Smooth muscle cell (in vitro differentiated cells): ENCODE data around the gene PCDHB5. TPM values are rescaled to one million over a fixed set of nuclear protein-coding genes. Genes with fewer than 3 reads are reported as not detected.
"Not testable (repeated sequence)": the region's sequence is repeated elsewhere in the genome, so short reads cannot be mapped to it uniquely, and the experiment has no call there.

ENCODE experiments used
- DNase-seq: peaks from one replicate; lab custom pipeline; 2025; ENCODE audit not compliant: unreplicated experiment; lab: John Stamatoyannopoulos, UW
- H2AFZ ChIP-seq: fragments of 200-600 bp; sonication (generic); 2 replicates; pipeline ENCODE4 v1.6.0; 2016; ENCODE audit warnings: antibody characterized with exemption, low read depth, mild to moderate bottlenecking
- H3F3A ChIP-seq: fragments of 200-600 bp; sonication (generic); 2 replicates; pipeline ENCODE4 v1.6.0; 2017; ENCODE audit warnings: antibody characterized with exemption, low read depth
- H3K27ac ChIP-seq: fragments of 200-600 bp; sonication (generic); 2 replicates; pipeline ENCODE4 v1.5.1; 2016; ENCODE audit warnings: low read depth, mild to moderate bottlenecking
- H3K27me3 ChIP-seq: fragments of 200-600 bp; sonication (generic); 2 replicates; pipeline ENCODE4 v1.6.1; 2016; ENCODE audit warnings: low read depth, mild to moderate bottlenecking
- H3K36me3 ChIP-seq: fragments of 200-600 bp; sonication (generic); 2 replicates; pipeline ENCODE4 v1.5.1; 2016; ENCODE audit warnings: low read depth
- H3K4me1 ChIP-seq: fragments of 200-600 bp; sonication (generic); 2 replicates; pipeline ENCODE4 v1.5.1; 2016; ENCODE audit warnings: low read depth
- H3K4me2 ChIP-seq: fragments of 200-600 bp; sonication (generic); 2 replicates; pipeline ENCODE4 v1.6.0; 2016; ENCODE audit warnings: mild to moderate bottlenecking
- H3K4me3 ChIP-seq: fragments of 200-600 bp; sonication (generic); 2 replicates; pipeline ENCODE4 v1.5.1; 2016; ENCODE audit warnings: mild to moderate bottlenecking
- H3K79me2 ChIP-seq: fragments of 200-600 bp; sonication (generic); 2 replicates; pipeline ENCODE4 v1.6.0; 2016; ENCODE audit warnings: low read depth, mild to moderate bottlenecking
- H3K9ac ChIP-seq: fragments of 200-600 bp; sonication (generic); 2 replicates; pipeline ENCODE4 v1.6.0; 2016; ENCODE audit warnings: low read depth
- H3K9me3 ChIP-seq: fragments of 200-600 bp; sonication (generic); replicated peaks from 2 replicates; pipeline ENCODE4 v1.5.1; 2016; ENCODE audit warnings: low read depth
- H4K20me1 ChIP-seq: fragments of 200-600 bp; sonication (generic); 2 replicates; pipeline ENCODE4 v1.6.0; 2016; ENCODE audit warnings: low read depth
- CTCF ChIP-seq: fragments of 200-600 bp; sonication (generic); IDR thresholded peaks from 2 replicates; pipeline ENCODE4 v1.5.1; 2017; ENCODE audit warnings: borderline replicate concordance, mild to moderate bottlenecking, antibody characterized with exemption; ENCODE audit not compliant: insufficient read depth, poor library complexity, severe bottlenecking
- WGBS: methylation state at CpG from one replicate; pipeline ENCODE4 v1.1.7; 2016; ENCODE audit warnings: low lambda C conversion rate; 5-methylcytosine and 5-hydroxymethylcytosine counted together
- polyA plus RNA-seq: library from polyadenylated mRNA; unstranded; fragments of >200 nt; fragmentation: Nextera tagmentation; extraction: Ambion mirVana; gene quantifications from 2 replicates; pipeline ENCODE4 v1.2.1, GENCODE V29; 2016
- total RNA-seq: library from RNA; depleted of rRNA; stranded (reverse); fragments of >200 nt; gene quantifications from 2 replicates; pipeline ENCODE4 v1.2.3, GENCODE V29; 2014

PCDHB5 gene
- total and polyA plus RNA-seq, 2 experiments from 2014 or later, result 9.7 to 12.0 TPM

DNA sequence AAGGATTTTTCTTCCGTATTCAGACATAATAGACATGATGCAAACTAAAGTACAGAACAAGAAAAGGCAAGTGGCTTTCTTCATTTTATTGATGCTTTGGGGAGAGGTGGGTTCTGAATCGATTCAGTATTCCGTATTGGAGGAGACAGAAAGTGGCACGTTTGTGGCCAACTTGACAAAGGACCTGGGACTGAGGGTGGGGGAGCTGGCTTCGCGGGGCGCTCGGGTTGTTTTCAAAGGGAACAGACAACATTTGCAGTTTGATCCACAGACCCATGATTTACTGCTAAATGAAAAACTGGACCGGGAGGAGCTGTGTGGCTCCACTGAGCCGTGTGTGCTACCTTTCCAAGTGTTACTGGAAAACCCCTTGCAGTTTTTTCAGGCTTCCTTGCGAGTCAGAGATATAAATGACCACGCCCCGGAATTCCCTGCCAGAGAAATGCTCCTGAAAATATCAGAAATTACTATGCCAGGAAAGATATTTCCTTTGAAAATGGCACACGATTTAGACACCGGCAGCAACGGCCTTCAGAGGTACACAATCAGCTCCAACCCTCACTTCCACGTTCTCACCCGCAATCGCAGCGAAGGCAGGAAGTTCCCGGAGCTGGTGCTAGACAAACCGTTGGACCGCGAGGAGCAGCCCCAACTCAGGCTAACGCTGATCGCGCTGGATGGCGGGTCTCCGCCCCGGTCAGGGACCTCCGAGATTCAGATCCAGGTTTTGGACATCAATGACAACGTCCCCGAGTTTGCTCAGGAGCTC is 15.4 kb downstream of the PCDHB5 start:
- Histone ChIP-seq H3K9ac (no peak overlapping the region), H3K4me2 (no peak overlapping the region), H3K4me3 (no peak overlapping the region), H3K4me1 (no peaks in the 10 kb centered on the region), H3K79me2 (no peaks in the 10 kb centered on the region), H3F3A (no peaks in the 10 kb centered on the region), H3K27ac (no peak overlapping the region), H2AFZ (no peak overlapping the region), H4K20me1 (no peaks in the 10 kb centered on the region), H3K27me3 (no peaks in the 10 kb centered on the region), H3K36me3 (no peaks in the 10 kb centered on the region), H3K9me3 (peaks cover 14% of the 10 kb centered on the region)
- no peak for DNase-seq
- no peak for TF ChIP-seq CTCF
- 97% methylated on average over 33 of the region's 33 CpGs for WGBS

- Histone ChIP-seq H3K79me2 (no peaks in the 10 kb centered on the region), H3K4me1 (no peaks in the 10 kb centered on the region), H4K20me1 (no peaks in the 10 kb centered on the region), H3K9ac (no peak overlapping the region), H3K4me2 (no peak overlapping the region), H3K4me3 (no peak overlapping the region), H3K27ac (no peak overlapping the region), H3K9me3 (peaks cover 14% of the 10 kb centered on the region), H3K36me3 (no peaks in the 10 kb centered on the region), H3K27me3 (no peaks in the 10 kb centered on the region), H3F3A (no peaks in the 10 kb centered on the region), H2AFZ (no peak overlapping the region)
- WGBS, result 93% methylated on average over 13 of the region's 13 CpGs
- DNase-seq, result no peak
- TF ChIP-seq CTCF, result no peak
Measured at GRCh38 chr5:141150993-141151325, 16.0 kb downstream of the PCDHB5 start.

GRCh38 chr5:141151632-141152031 is 16.6 kb downstream of the PCDHB5 start:
- H3K4me2 ChIP-seq, H3F3A ChIP-seq, H3K27ac ChIP-seq, H2AFZ ChIP-seq, H3K79me2 ChIP-seq, H3K27me3 ChIP-seq, H3K9ac ChIP-seq, H3K36me3 ChIP-seq, H3K4me3 ChIP-seq, H3K4me1 ChIP-seq, DNase-seq, H4K20me1 ChIP-seq: not testable (repeated sequence)
- H3K9me3 ChIP-seq, result peaks cover 14% of the 10 kb centered on the region
- 97% methylated on average over 27 of the region's 41 CpGs for WGBS

- not testable (repeated sequence) for H3F3A ChIP-seq, H3K4me2 ChIP-seq, H3K4me3 ChIP-seq, H3K4me1 ChIP-seq, H2AFZ ChIP-seq, H3K9ac ChIP-seq, H3K27ac ChIP-seq, DNase-seq, H4K20me1 ChIP-seq, H3K27me3 ChIP-seq, H3K79me2 ChIP-seq, H3K36me3 ChIP-seq
- 97% methylated on average over 30 of the region's 36 CpGs for WGBS
- peaks cover 14% of the 10 kb centered on the region for H3K9me3 ChIP-seq
Measured at GRCh38 chr5:141152096-141152495, 17.1 kb downstream of the PCDHB5 start.
